Upper lobe of left lung (tissue), 6 donors: ENCODE data around the gene BUD13. TPM values are rescaled to one million over a fixed set of nuclear protein-coding genes. Genes with fewer than 3 reads are reported as not detected.

ENCODE experiments used
- ATAC-seq, 2 donors: fragments of 200-7000 bp; cut with Tn5 transposase; one replicate each; pipeline ENCODE4 v1.9.1; 2022; ENCODE audit warnings: mild to moderate bottlenecking in 2 of 2, moderate library complexity in 2 of 2; ENCODE audit not compliant: low FRiP score in 2 of 2
- DNase-seq, 2 donors: peaks; one replicate each; pipeline ENCODE4 v3.0.0-alpha.2; 2019 to 2020
- H3K27ac ChIP-seq, 4 donors: fragments of 200-600 bp; sonication (generic); one replicate each; pipeline ENCODE4 v1.5.1; 2016 to 2019
- H3K27me3 ChIP-seq, 4 donors: fragments of 200-600 bp; sonication (generic); one replicate each; pipeline ENCODE4 v1.5.1; 2017 to 2019
- H3K36me3 ChIP-seq, 4 donors: fragments of 200-600 bp; sonication (generic); one replicate each; pipeline ENCODE4 v1.5.1; 2016 to 2019
- H3K4me1 ChIP-seq, 4 donors: fragments of 200-600 bp; sonication (generic); one replicate each; pipeline ENCODE4 v1.5.1; 2018 to 2019
- H3K4me3 ChIP-seq, 4 donors: fragments of 200-600 bp; sonication (generic); one replicate each; pipeline ENCODE4 v1.5.1; 2017 to 2019; ENCODE audit warnings: mild to moderate bottlenecking in 2 of 4, moderate library complexity in 1 of 4
- H3K9me3 ChIP-seq, 4 donors: fragments of 200-600 bp; sonication (generic); one replicate each; pipeline ENCODE4 v1.5.1; 2018 to 2019
- CTCF ChIP-seq, 6 experiments: fragments of 450-650 bp in 4 of 6; fragments of 200-600 bp in 2 of 6; sonication (generic) in 2 of 6; IDR thresholded peaks; one replicate each; pipeline ENCODE4 v1.5.1; 2016 to 2019; ENCODE audit warnings: antibody characterized with exemption in 6 of 6
- EP300 ChIP-seq, 4 donors: sonication (generic); formaldehyde crosslinking; IDR thresholded peaks; one replicate each; pipeline ENCODE4 v1.5.1; 2017; ENCODE audit warnings: antibody characterized with exemption in 4 of 4, control low read depth in 2 of 4
- POLR2A ChIP-seq, 4 donors: fragments of 450-650 bp; IDR thresholded peaks; one replicate each; pipeline ENCODE4 v1.5.1; 2016 to 2017; ENCODE audit warnings: antibody characterized with exemption in 4 of 4, mild to moderate bottlenecking in 2 of 4
- POLR2AphosphoS5 ChIP-seq, 2 donors: sonication (generic); formaldehyde crosslinking; IDR thresholded peaks; one replicate each; pipeline ENCODE4 v1.5.1; 2017; ENCODE audit warnings: antibody characterized with exemption in 2 of 2
- WGBS, 2 donors: methylation state at CpG; one replicate each; pipeline ENCODE4 v1.1.5; 2017 to 2018; 5-methylcytosine and 5-hydroxymethylcytosine counted together
- total RNA-seq, 6 donors: library from RNA; depleted of rRNA in 4 of 6; stranded (reverse); fragments of >200 nt in 4 of 6; gene quantifications; one replicate each; pipeline versions ENCODE4 v1.1.0 to v1.2.1, GENCODE V29; 2016 to 2021
- donor health status: DM: no; HTN: no; CAD: no; lungs with moderate emphysema.
- donor health status: DM: no; HTN: yes; CAD: no; lungs with severe emphysema.

The BUD13 gene
- total RNA-seq, 6 donors from 2014 or later, result 12.1 to 18.9 (median 17.0) TPM

GRCh38 chr11:116733969-116734508, 38.7 kb downstream of the BUD13 start:
- ATAC-seq (no peak), DNase-seq (no peak)
- Histone ChIP-seq H3K27ac (no peak overlapping the region), H3K27me3 (no peaks in the 10 kb centered on the region), H3K4me1 (peaks cover 0 to 9% (median 5%) of the 10 kb centered on the region in 4 donors), H3K36me3 (no peaks in the 10 kb centered on the region), H3K4me3 (no peak overlapping the region), H3K9me3 (no peaks in the 10 kb centered on the region)
- WGBS, 2 donors, result 73 to 75% methylated on average over 11 of the region's 11 CpGs
- TF ChIP-seq POLR2A (IDR thresholded peaks at IDR 0.05) (no peak), CTCF (IDR thresholded peaks at IDR 0.05) (no peak), EP300 (IDR thresholded peaks at IDR 0.05) (no peak), POLR2AphosphoS5 (IDR thresholded peaks at IDR 0.05) (no peak)

- TF ChIP-seq EP300 (IDR thresholded peaks at IDR 0.05) (no peak), POLR2AphosphoS5 (IDR thresholded peaks at IDR 0.05) (no peak), POLR2A (IDR thresholded peaks at IDR 0.05) (no peak), CTCF (IDR thresholded peaks at IDR 0.05) (no peak)
- Histone ChIP-seq H3K4me1 (peaks cover 0 to 9% (median 5%) of the 10 kb centered on the region in 4 donors), H3K4me3 (no peak overlapping the region), H3K9me3 (no peaks in the 10 kb centered on the region), H3K27me3 (no peaks in the 10 kb centered on the region), H3K27ac (no peak overlapping the region), H3K36me3 (no peaks in the 10 kb centered on the region)
- WGBS, 2 donors, result 70 to 73% methylated on average over 10 of the region's 10 CpGs
- ATAC-seq (no peak), DNase-seq (no peak)
Measured at GRCh38 chr11:116733043-116733755, 39.6 kb downstream of the BUD13 start.

- H3K27me3 ChIP-seq, result no peaks in the 10 kb centered on the region
- WGBS, 2 donors, result 21 to 39% methylated on average over 21 to 25 of the region's 25 CpGs
- DNase-seq (peak in 1 of 2 donors; percentile 44), ATAC-seq (peak; percentile 86 to 92)
- no peak overlapping the region for H3K4me3 ChIP-seq
- H3K9me3 ChIP-seq, result no peaks in the 10 kb centered on the region
- peaks cover 0 to 9% (median 5%) of the 10 kb centered on the region in 4 donors for H3K4me1 ChIP-seq
- no peaks in the 10 kb centered on the region for H3K36me3 ChIP-seq
- no peak overlapping the region for H3K27ac ChIP-seq
- TF ChIP-seq POLR2A (IDR thresholded peaks at IDR 0.05) (no peak), CTCF (IDR thresholded peaks at IDR 0.05) (peak; percentile 70 to 81 (median 77))
Measured at GRCh38 chr11:116732271-116733042, 40.3 kb downstream of the BUD13 start.

- TF ChIP-seq CTCF (IDR thresholded peaks at IDR 0.05), result no peak
- TF ChIP-seq POLR2AphosphoS5 (IDR thresholded peaks at IDR 0.05), result no peak
- TF ChIP-seq POLR2A (IDR thresholded peaks at IDR 0.05), result no peak
- TF ChIP-seq EP300 (IDR thresholded peaks at IDR 0.05), result no peak
- H3K36me3 ChIP-seq, result no peaks in the 10 kb centered on the region
- ATAC-seq (no peak), DNase-seq (no peak)
- no peaks in the 10 kb centered on the region for H3K9me3 ChIP-seq
- H3K27me3 ChIP-seq, result no peaks in the 10 kb centered on the region
- H3K4me3 ChIP-seq, result no peak overlapping the region
- peaks cover 0 to 9% (median 5%) of the 10 kb centered on the region in 4 donors for H3K4me1 ChIP-seq
- no peak overlapping the region for H3K27ac ChIP-seq
- WGBS, 2 donors, result 76 to 100% methylated on average over 1 to 2 of the region's 2 CpGs
Measured at GRCh38 chr11:116731821-116732220, 41.0 kb downstream of the BUD13 start.
